H1 (cell line): ENCODE data around the gene TFDP1. TPM values are rescaled to one million over a fixed set of nuclear protein-coding genes. Genes with fewer than 3 reads are reported as not detected.

Source experiments
- SP4 ChIP-seq: IDR thresholded peaks from 2 replicates; pipeline ENCODE4 v1.6.1; 2012; ENCODE audit warnings: low read length, inconsistent platforms
- polyA plus RNA-seq, 7 experiments: library from polyadenylated mRNA; depleted of rRNA in 3 of 7; stranded (reverse) in 5 of 7; unstranded in 2 of 7; fragments of >200 nt in 5 of 7; fragments of 200-250 nt in 2 of 7; gene quantifications; 1 replicate in 5 of 7; 2 replicates in 1 of 7; 4 replicates in 1 of 7; pipeline versions ENCODE4 v1.2.1 to v1.2.3, GENCODE V29; 2011 to 2013; ENCODE audit warnings: missing spikeins in 2 of 7, mixed read lengths in 2 of 7
- total RNA-seq: library from RNA; stranded (reverse); fragmentation: NEBNext Ultra II Directional; extraction: Animal tissue kit (Norgen Biotek cat#: 25700); gene quantifications from 2 replicates; pipeline ENCODE4 v1.2.1, GENCODE V29; 2021
- TF ChIP-seq, protein P1 (sequence below): IDR thresholded peaks from 2 replicates; pipeline ENCODE4 v1.6.1; 2012; ENCODE audit warnings: low read length, inconsistent platforms

Gene TFDP1
- total and polyA plus RNA-seq, 2 of the 8 experiments (the other 6 are each of a cell fraction or from before 2014, with no cell fraction given), result 43.6 to 81.9 TPM

DNA sequence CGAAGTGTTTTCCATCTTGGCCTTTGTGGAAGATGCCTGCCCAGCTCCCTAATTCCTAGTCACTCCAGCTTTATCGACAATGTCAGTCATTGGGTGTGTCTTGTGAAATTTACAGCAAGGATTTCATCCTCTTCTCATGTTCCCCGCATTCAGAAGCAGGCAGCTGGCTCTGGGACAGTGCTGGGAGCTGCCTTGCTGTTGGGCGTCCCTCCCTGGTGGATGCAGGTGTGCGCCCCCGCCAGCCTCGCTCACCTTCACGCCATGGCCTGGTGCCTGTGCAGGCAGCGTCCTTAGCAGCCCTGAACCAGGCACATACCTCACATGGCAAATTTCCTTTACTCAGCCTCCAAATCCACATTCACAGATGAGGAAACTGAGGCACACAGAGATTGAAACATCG lies 39.7 kb upstream of the TFDP1 start (continued):
- TF ChIP-seq, protein P1, sequence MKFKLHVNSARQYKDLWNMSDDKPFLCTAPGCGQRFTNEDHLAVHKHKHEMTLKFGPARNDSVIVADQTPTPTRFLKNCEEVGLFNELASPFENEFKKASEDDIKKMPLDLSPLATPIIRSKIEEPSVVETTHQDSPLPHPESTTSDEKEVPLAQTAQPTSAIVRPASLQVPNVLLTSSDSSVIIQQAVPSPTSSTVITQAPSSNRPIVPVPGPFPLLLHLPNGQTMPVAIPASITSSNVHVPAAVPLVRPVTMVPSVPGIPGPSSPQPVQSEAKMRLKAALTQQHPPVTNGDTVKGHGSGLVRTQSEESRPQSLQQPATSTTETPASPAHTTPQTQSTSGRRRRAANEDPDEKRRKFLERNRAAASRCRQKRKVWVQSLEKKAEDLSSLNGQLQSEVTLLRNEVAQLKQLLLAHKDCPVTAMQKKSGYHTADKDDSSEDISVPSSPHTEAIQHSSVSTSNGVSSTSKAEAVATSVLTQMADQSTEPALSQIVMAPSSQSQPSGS, result no peak
- no peak for TF ChIP-seq SP4
- TF ChIP-seq, all 59 proteins: peak for 0
